Naive thymus-derived CD4-positive, alpha-beta T cell (primary cell): ENCODE results near the gene EPS8L3. TPM values are rescaled to one million over a fixed set of nuclear protein-coding genes. Genes with fewer than 3 reads are reported as not detected.
"Not testable (repeated sequence)": the region's sequence is repeated elsewhere in the genome, so short reads cannot be mapped to it uniquely, and the experiment has no call there.

Source experiments
- ATAC-seq: fragments of 150-1000 bp; cut with Tn5 transposase; 2 replicates; pipeline ENCODE4 v1.10.0; 2021; ENCODE audit warnings: mild to moderate bottlenecking, moderate library complexity
- CTCF ChIA-PET: fragments of 350-600 bp; sonication (Branson Sonifier 250); formaldehyde crosslinking; loops from one replicate; lab custom pipeline; 2021; ENCODE audit warnings: antibody characterized with exemption; lab: Charles Lee
- POLR2A ChIA-PET: fragments of 350-600 bp; sonication (Branson Sonifier 250); formaldehyde crosslinking; loops from one replicate; lab custom pipeline; 2021; ENCODE audit warnings: antibody characterized with exemption, inconsistent platforms; lab: Charles Lee
- DNase-seq, 9 donors: peaks; one replicate each; pipeline versions ENCODE4 v3.0.0 to v3.0.0-alpha.2; 2020 to 2022; ENCODE audit warnings: mixed read lengths in 1 of 9
- H3K27ac ChIP-seq: one replicate; pipeline ENCODE4 v1.7.0; 2013; ENCODE audit warnings: mild to moderate bottlenecking, low read depth, low read length, moderate library complexity
- H3K27me3 ChIP-seq, 2 donors: one replicate each; pipeline ENCODE4 v1.7.0; 2013; ENCODE audit warnings: low read length in 2 of 2, mild to moderate bottlenecking in 2 of 2, moderate library complexity in 2 of 2; ENCODE audit not compliant: control insufficient read depth in 2 of 2, insufficient read depth in 2 of 2
- H3K36me3 ChIP-seq, 3 experiments: 1 replicate in 2 of 3; 2 replicates in 1 of 3; pipeline ENCODE4 v1.7.0; 2013; ENCODE audit warnings: low read length in 3 of 3, mild to moderate bottlenecking in 3 of 3, moderate library complexity in 1 of 3; ENCODE audit not compliant: insufficient read depth in 3 of 3, control insufficient read depth in 2 of 3
- H3K4me1 ChIP-seq, 2 donors: one replicate each; pipeline ENCODE4 v1.7.0; 2013; ENCODE audit warnings: low read length in 2 of 2, mild to moderate bottlenecking in 2 of 2, moderate library complexity in 1 of 2; ENCODE audit not compliant: control insufficient read depth in 2 of 2, insufficient read depth in 2 of 2
- H3K4me3 ChIP-seq: 2 replicates; pipeline ENCODE4 v1.7.0; 2013; ENCODE audit warnings: mild to moderate bottlenecking, low read length
- H3K9me3 ChIP-seq, 3 experiments: 1 replicate in 2 of 3; 2 replicates in 1 of 3; pipeline ENCODE4 v1.7.0; 2013; ENCODE audit warnings: low read length in 3 of 3; ENCODE audit not compliant: control insufficient read depth in 2 of 3
- H3K27ac Mint-ChIP-seq, 9 donors: one replicate each; pipeline ENCODE4 v1.8.0; 2020 to 2022; ENCODE audit warnings: mixed read lengths in 9 of 9, mild to moderate bottlenecking in 8 of 9, moderate library complexity in 5 of 9, inconsistent platforms in 2 of 9
- H3K27me3 Mint-ChIP-seq, 5 donors: one replicate each; pipeline ENCODE4 v1.8.0; 2021 to 2022; ENCODE audit warnings: mixed read lengths in 5 of 5, mild to moderate bottlenecking in 1 of 5
- H3K36me3 Mint-ChIP-seq, 5 donors: one replicate each; pipeline ENCODE4 v1.8.0; 2020 to 2022; ENCODE audit warnings: mixed read lengths in 5 of 5, mild to moderate bottlenecking in 3 of 5, inconsistent platforms in 1 of 5
- H3K4me1 Mint-ChIP-seq, 7 donors: one replicate each; pipeline ENCODE4 v1.8.0; 2020 to 2022; ENCODE audit warnings: mixed read lengths in 7 of 7, mild to moderate bottlenecking in 3 of 7, inconsistent platforms in 1 of 7
- H3K4me3 Mint-ChIP-seq, 10 donors: one replicate each; pipeline ENCODE4 v1.8.0; 2020 to 2022; ENCODE audit warnings: mild to moderate bottlenecking in 10 of 10, mixed read lengths in 10 of 10, moderate library complexity in 6 of 10, inconsistent platforms in 2 of 10
- H3K9me3 Mint-ChIP-seq, 11 donors: one replicate each; pipeline ENCODE4 v1.8.0; 2020 to 2022; ENCODE audit warnings: mixed read lengths in 11 of 11, mild to moderate bottlenecking in 4 of 11, inconsistent platforms in 1 of 11, moderate library complexity in 1 of 11
- intact Hi-C, 2 donors: fragments of 100-400 bp; cut with micrococcal nuclease; formaldehyde crosslinking; loops; one replicate each; pipeline ENCODE4 v1.15.1; 2023
- polyA plus RNA-seq, 2 donors: library from polyadenylated mRNA; unstranded; fragments of 300-500 nt; fragmentation: Illumina TruSeq; gene quantifications; one replicate each; pipeline ENCODE4 v1.2.3, GENCODE V29; 2021
- total RNA-seq, 6 experiments: library from RNA in 5 of 6; stranded (reverse) in 5 of 6; gene quantifications; 1 replicate in 5 of 6; 2 replicates in 1 of 6; pipeline ENCODE4 v1.2.3 and lab custom pipeline; 2021 to 2026

The EPS8L3 gene
- total and polyA plus RNA-seq, 7 experiments from 2014 or later = not detected

DNA sequence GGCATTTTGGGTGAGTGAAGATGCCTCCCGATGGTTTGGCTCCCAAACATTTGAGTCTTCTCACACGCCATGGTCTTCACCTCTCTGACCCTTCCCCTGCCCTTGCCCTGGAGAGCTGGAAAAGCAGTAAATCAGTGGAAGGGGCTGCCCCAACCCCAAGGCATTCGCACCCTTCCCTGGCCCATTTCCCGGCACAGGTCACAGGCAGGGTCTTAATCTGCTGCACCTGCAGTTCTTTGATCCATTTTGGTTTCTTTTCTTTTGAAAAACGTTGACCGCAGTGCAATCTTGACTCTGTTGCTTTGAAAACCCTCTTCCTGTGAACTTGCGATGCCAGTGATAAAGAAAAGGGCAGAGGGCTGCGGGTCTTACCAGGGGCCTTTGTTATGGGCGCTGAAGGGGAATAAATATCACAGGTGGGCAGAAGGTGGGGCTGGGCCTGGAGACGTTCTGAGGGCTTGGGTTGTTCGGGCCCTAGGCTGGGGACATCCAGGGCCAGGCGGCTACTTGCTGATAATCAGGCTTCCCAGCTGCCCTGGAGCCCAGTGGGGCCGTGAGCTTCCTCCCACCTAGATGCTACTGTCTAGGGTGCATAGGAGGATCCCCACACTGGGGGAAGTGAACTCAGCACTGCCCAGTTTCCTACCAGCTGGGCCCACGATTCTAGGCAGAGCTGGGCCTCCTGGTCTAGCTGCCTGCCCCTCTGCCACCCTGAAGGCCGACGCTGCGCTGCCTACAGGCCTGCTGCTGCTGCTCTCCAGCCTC, 38.6 kb upstream of the EPS8L3 start:
- intact Hi-C loops = loop anchor here (1.0 to 10.0 kb wide), 5 partner anchors 11 to 182 kb away; partner anchors contain the start of genes AHCYL1 (in 2 of the 2) and GSTM3 (in 1 of the 2)
- Mint-ChIP-seq H3K27ac (peak overlapping the region; percentile 84 to 98 (median 94)), H3K9me3 (peaks cover 0 to 3% (median 0%) of the 10 kb centered on the region in 11 donors), H3K4me3 (peak overlapping the region; percentile 62 to 85 (median 79)), H3K27me3 (no peaks in the 10 kb centered on the region), H3K4me1 (peaks cover 55 to 86% (median 79%) of the 10 kb centered on the region in 7 donors), H3K36me3 (peaks cover 0 to 7% (median 0%) of the 10 kb centered on the region in 5 donors)
- POLR2A ChIA-PET = interaction anchor here (0.7 to 4.5 kb wide), 2 partner anchors 11 to 156 kb away, joined by 3 to 37 read pairs; no protein-coding TSS in a partner anchor
- Histone ChIP-seq H3K27ac (peak overlapping the region; percentile 28), H3K36me3 (no peaks in the 10 kb centered on the region), H3K27me3 (no peaks in the 10 kb centered on the region), H3K9me3 (no peaks in the 10 kb centered on the region), H3K4me1 (peaks cover 45 to 65% of the 10 kb centered on the region in 2 donors), H3K4me3 (peak overlapping the region; percentile 46)
- CTCF ChIA-PET = interaction anchor here (0.9 to 4.8 kb wide), 7 partner anchors 11 to 404 kb away, joined by 3 to 35 read pairs (median 4); partner anchors contain the start of genes AHCYL1 and SORT1
- DNase-seq (peak in 8 of 9 donors; percentile 57 to 80 (median 70)), ATAC-seq (peak; percentile 82)

- POLR2A ChIA-PET = interaction anchor here (0.6 to 4.5 kb wide), 4 partner anchors 11 to 225 kb away, joined by 3 to 37 read pairs (median 3); partner anchors contain the start of gene AHCYL1
- H3K27ac ChIP-seq = peak overlapping the region; percentile 28
- Mint-ChIP-seq H3K27me3 (no peaks in the 10 kb centered on the region), H3K4me3 (peak overlapping the region; percentile 62 to 85 (median 79)), H3K27ac (peak overlapping the region; percentile 84 to 98 (median 94)), H3K4me1 (peaks cover 54 to 87% (median 79%) of the 10 kb centered on the region in 7 donors), H3K9me3 (peaks cover 0 to 3% (median 0%) of the 10 kb centered on the region in 11 donors), H3K36me3 (peaks cover 0 to 7% (median 0%) of the 10 kb centered on the region in 5 donors)
- peak overlapping the region; percentile 34 for H3K4me3 ChIP-seq
- DNase-seq (peak in 1 of 9 donors; percentile 11), ATAC-seq (no peak)
- H3K4me1 ChIP-seq = peaks cover 45 to 64% of the 10 kb centered on the region in 2 donors
- no peaks in the 10 kb centered on the region for H3K36me3 ChIP-seq
- intact Hi-C loops = loop anchor here (1.0 to 10.0 kb wide), 5 partner anchors 10 to 183 kb away; partner anchors contain the start of genes AHCYL1 (in 2 of the 2) and GSTM3 (in 1 of the 2)
- no peaks in the 10 kb centered on the region for H3K9me3 ChIP-seq
- no peaks in the 10 kb centered on the region for H3K27me3 ChIP-seq
- CTCF ChIA-PET = interaction anchor here (0.9 to 4.8 kb wide), 6 partner anchors 11 to 404 kb away, joined by 3 to 35 read pairs (median 6); partner anchors contain the start of genes AHCYL1 and SORT1
Measured at GRCh38 chr1:109801791-109802135, 38.0 kb upstream of the EPS8L3 start.

DNA sequence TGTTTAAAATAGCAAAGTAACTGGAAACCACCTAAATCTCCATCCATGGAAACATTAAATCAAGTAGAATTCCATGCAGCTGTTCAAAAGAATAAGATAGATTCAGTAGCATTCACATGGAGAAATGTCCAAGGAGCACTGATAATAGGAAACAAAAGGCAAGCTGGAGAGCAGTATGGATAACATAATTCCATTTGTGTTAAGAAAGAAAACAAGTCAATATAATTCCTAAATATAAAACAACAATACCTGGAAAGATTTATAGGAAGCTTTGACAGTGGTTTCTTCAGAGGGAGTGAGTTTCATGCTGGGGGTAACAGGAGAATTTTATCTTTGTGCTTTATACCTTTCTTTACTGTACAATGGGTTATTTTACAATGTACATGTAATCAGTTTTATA, 36.6 kb upstream of the EPS8L3 start:
- Mint-ChIP-seq H3K27me3 (no peaks in the 10 kb centered on the region), H3K36me3 (peaks cover 0 to 7% (median 0%) of the 10 kb centered on the region in 5 donors), H3K4me3 (peak overlapping the region in 3 of 10 donors; percentile 52 to 78 (median 58)), H3K27ac (peak overlapping the region in 6 of 9 donors; percentile 15 to 94 (median 62)), H3K9me3 (peaks cover 0 to 3% (median 0%) of the 10 kb centered on the region in 11 donors), H3K4me1 (peaks cover 52 to 85% (median 80%) of the 10 kb centered on the region in 7 donors)
- Histone ChIP-seq H3K36me3 (no peaks in the 10 kb centered on the region), H3K9me3 (no peaks in the 10 kb centered on the region), H3K4me1 (peaks cover 45 to 61% of the 10 kb centered on the region in 2 donors), H3K27me3 (no peaks in the 10 kb centered on the region), H3K27ac (no peak overlapping the region), H3K4me3 (no peak overlapping the region)
- ATAC-seq = no peak
- POLR2A ChIA-PET = interaction anchor here (4.5 kb wide), 1 partner anchor 9 kb away, joined by 37 read pairs; no protein-coding TSS in a partner anchor
- CTCF ChIA-PET = interaction anchor here (2.7 to 4.8 kb wide), 2 partner anchors 9 to 25 kb away, joined by 17 to 35 read pairs; no protein-coding TSS in a partner anchor
- DNase-seq = no peak
- intact Hi-C loops = loop anchor here in 1 of 2 donors (10.0 kb wide), 1 partner anchor 55 kb away; the partner anchor contains the start of gene GSTM3

DNA sequence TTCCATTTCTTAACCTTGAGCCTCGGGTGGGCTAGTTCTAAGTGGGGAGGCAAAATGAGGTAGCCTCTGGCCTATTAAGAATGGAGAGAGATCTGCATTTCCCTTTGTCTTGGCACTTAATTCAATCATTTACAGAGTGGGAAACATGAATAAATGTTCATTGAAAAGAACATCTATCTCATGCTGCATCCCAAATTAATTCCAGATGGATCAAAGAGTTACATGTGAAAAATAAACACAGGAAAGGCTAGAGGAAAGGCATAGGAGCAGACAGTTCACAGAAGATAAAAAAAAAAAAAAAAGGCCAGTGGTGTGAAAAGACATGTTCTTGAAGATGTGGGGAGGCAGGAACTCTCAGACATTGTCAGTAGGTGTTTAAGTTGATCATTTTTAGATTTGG, 35.7 kb upstream of the EPS8L3 start:
- POLR2A ChIA-PET = interaction anchor here (4.5 kb wide), 1 partner anchor 8 kb away, joined by 37 read pairs; no protein-coding TSS in a partner anchor
- intact Hi-C loops = loop anchor here in 1 of 2 donors (10.0 kb wide), 1 partner anchor 75 kb away; no protein-coding TSS in a partner anchor

DNA sequence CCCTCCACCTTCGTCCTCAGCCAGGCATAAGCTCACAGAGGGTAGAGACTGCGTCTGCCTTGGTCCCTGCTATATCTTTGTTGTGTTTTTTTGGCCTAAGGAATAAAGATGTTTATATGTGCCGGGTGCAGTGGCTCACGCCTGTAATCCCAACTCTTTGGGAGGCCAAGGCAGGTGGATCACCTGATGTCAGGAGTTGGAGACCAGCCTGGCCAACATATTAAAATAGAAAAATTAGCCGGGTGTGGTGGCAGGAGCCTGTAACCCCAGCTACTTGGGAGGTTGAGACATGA, 33.5 kb upstream of the EPS8L3 start:
- Mint-ChIP-seq H3K4me1 (peaks cover 45 to 80% (median 76%) of the 10 kb centered on the region in 7 donors), H3K27ac (peak overlapping the region in 3 of 9 donors; percentile 27 to 90 (median 65)), H3K4me3 (peak overlapping the region in 6 of 10 donors; percentile 2 to 61 (median 6))
- not testable (repeated sequence) for DNase-seq, H3K27me3 Mint-ChIP-seq, H3K9me3 Mint-ChIP-seq, H3K27ac ChIP-seq, H3K36me3 Mint-ChIP-seq, H3K27me3 ChIP-seq, H3K4me3 ChIP-seq, H3K36me3 ChIP-seq, ATAC-seq, H3K9me3 ChIP-seq
- intact Hi-C loops = loop anchor here in 1 of 2 donors (10.0 kb wide), 1 partner anchor 78 kb away; no protein-coding TSS in a partner anchor
- ChIA-PET POLR2A (interaction anchor here (0.9 to 1.5 kb wide), 2 partner anchors 8 to 115 kb away, joined by 3 read pairs; no protein-coding TSS in a partner anchor), CTCF (interaction anchor here (0.8 kb wide), 1 partner anchor 20 kb away, joined by 3 read pairs; no protein-coding TSS in a partner anchor)
- H3K4me1 ChIP-seq = peaks cover 42 to 49% of the 10 kb centered on the region in 2 donors

More for the DNA sequence above, 35.7 kb upstream of the EPS8L3 start:
- Histone ChIP-seq H3K4me3 (no peak overlapping the region), H3K27ac (no peak overlapping the region), H3K36me3 (no peaks in the 10 kb centered on the region), H3K4me1 (peaks cover 44 to 58% of the 10 kb centered on the region in 2 donors), H3K27me3 (no peaks in the 10 kb centered on the region), H3K9me3 (no peaks in the 10 kb centered on the region)
- peak overlapping the region in 2 of 9 donors; percentile 42 to 81 for H3K27ac Mint-ChIP-seq
- ATAC-seq = no peak
- peaks cover 52 to 85% (median 80%) of the 10 kb centered on the region in 7 donors for H3K4me1 Mint-ChIP-seq
- no peaks in the 10 kb centered on the region for H3K27me3 Mint-ChIP-seq
- H3K36me3 Mint-ChIP-seq = peaks cover 0 to 7% (median 0%) of the 10 kb centered on the region in 5 donors
- no peak for DNase-seq
- CTCF ChIA-PET = no interaction called here
- H3K4me3 Mint-ChIP-seq = peak overlapping the region in 4 of 10 donors; percentile 15 to 48 (median 37)
- peaks cover 0 to 3% (median 0%) of the 10 kb centered on the region in 11 donors for H3K9me3 Mint-ChIP-seq
